ENCODE results near the gene MUC2. TPM values are rescaled to one million over a fixed set of nuclear protein-coding genes. Genes with fewer than 3 reads are reported as not detected.

Gene MUC2
- total RNA-seq, 1 donor from 2014 or later: not detected

GRCh38 chr11:1116666-1117390 is 42.2 kb downstream of the MUC2 start:
- Histone ChIP-seq H3K27me3 (peaks cover 3% of the 10 kb centered on the region), H3F3A (ENCODE audit: low read depth) (no peaks in the 10 kb centered on the region), H4K20me1 (ENCODE audit: low read depth) (no peaks in the 10 kb centered on the region), H3K79me2 (ENCODE audit: low read depth) (no peaks in the 10 kb centered on the region), H3K36me3 (no peaks in the 10 kb centered on the region), H3K27ac (no peak overlapping the region), H3K4me3 (no peak overlapping the region), H3K9me3 (ENCODE audit: low read depth) (no peaks in the 10 kb centered on the region), H2AFZ (replicated peaks) (no peak overlapping the region), H3K9ac (no peak overlapping the region), H3K4me2 (no peak overlapping the region), H3K4me1 (no peaks in the 10 kb centered on the region)
- DNase-seq (ENCODE audit: low spot score): no peak
- H3K9me3 Mint-ChIP-seq: no peaks in the 10 kb centered on the region
- no peaks in the 10 kb centered on the region for H3K36me3 Mint-ChIP-seq
- H3K4me1 Mint-ChIP-seq: no peaks in the 10 kb centered on the region
- H3K27me3 Mint-ChIP-seq (ENCODE audit: insufficient read depth, low read depth): peaks cover 11% of the 10 kb centered on the region
- H3K27ac Mint-ChIP-seq: no peak overlapping the region
- no peak overlapping the region for H3K4me3 Mint-ChIP-seq
- TF ChIP-seq EZH2phosphoT487 (IDR thresholded peaks at IDR 0.05) (no peak), EZH2 (IDR thresholded peaks at IDR 0.05) (no peak)
- TF ChIP-seq, protein P1, sequence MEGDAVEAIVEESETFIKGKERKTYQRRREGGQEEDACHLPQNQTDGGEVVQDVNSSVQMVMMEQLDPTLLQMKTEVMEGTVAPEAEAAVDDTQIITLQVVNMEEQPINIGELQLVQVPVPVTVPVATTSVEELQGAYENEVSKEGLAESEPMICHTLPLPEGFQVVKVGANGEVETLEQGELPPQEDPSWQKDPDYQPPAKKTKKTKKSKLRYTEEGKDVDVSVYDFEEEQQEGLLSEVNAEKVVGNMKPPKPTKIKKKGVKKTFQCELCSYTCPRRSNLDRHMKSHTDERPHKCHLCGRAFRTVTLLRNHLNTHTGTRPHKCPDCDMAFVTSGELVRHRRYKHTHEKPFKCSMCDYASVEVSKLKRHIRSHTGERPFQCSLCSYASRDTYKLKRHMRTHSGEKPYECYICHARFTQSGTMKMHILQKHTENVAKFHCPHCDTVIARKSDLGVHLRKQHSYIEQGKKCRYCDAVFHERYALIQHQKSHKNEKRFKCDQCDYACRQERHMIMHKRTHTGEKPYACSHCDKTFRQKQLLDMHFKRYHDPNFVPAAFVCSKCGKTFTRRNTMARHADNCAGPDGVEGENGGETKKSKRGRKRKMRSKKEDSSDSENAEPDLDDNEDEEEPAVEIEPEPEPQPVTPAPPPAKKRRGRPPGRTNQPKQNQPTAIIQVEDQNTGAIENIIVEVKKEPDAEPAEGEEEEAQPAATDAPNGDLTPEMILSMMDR (IDR thresholded peaks at IDR 0.05): no peak

DNA sequence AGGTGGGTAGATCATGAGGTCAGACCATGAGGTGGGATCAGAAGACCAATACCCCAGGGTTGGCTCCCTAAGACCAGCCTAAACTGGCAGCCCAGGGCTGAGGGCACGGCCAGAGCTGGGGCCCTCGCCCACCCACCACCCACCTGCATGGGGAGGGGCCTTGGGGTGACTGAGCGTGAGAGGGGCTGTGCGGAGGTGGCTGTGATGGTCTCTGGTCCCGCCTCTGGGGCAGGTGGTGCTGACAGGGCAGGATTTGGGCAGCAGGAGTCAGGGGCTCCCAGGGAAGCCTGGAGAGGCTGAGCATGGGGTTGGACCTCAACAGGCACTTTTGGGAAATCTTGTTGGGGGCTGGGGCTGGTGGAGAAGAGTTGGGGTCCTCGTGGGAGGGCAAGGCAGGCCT is 43.3 kb downstream of the MUC2 start:
- Histone ChIP-seq H2AFZ (replicated peaks) (no peak overlapping the region), H3K4me1 (no peaks in the 10 kb centered on the region), H3K27me3 (peaks cover 3% of the 10 kb centered on the region), H4K20me1 (ENCODE audit: low read depth) (no peaks in the 10 kb centered on the region), H3K36me3 (no peaks in the 10 kb centered on the region), H3K9me3 (ENCODE audit: low read depth) (no peaks in the 10 kb centered on the region), H3K27ac (no peak overlapping the region), H3K4me2 (no peak overlapping the region), H3K4me3 (no peak overlapping the region), H3K9ac (no peak overlapping the region), H3F3A (ENCODE audit: low read depth) (no peaks in the 10 kb centered on the region), H3K79me2 (ENCODE audit: low read depth) (no peaks in the 10 kb centered on the region)
- Mint-ChIP-seq H3K27me3 (ENCODE audit: insufficient read depth, low read depth) (peaks cover 13% of the 10 kb centered on the region), H3K27ac (no peak overlapping the region), H3K9me3 (no peaks in the 10 kb centered on the region), H3K4me3 (no peak overlapping the region), H3K36me3 (no peaks in the 10 kb centered on the region), H3K4me1 (no peaks in the 10 kb centered on the region)
- TF ChIP-seq, protein P1 (IDR thresholded peaks at IDR 0.05): no peak
- TF ChIP-seq EZH2 (IDR thresholded peaks at IDR 0.05): no peak
- TF ChIP-seq EZH2phosphoT487 (IDR thresholded peaks at IDR 0.05): no peak
- no peak for DNase-seq (ENCODE audit: low spot score)

DNA sequence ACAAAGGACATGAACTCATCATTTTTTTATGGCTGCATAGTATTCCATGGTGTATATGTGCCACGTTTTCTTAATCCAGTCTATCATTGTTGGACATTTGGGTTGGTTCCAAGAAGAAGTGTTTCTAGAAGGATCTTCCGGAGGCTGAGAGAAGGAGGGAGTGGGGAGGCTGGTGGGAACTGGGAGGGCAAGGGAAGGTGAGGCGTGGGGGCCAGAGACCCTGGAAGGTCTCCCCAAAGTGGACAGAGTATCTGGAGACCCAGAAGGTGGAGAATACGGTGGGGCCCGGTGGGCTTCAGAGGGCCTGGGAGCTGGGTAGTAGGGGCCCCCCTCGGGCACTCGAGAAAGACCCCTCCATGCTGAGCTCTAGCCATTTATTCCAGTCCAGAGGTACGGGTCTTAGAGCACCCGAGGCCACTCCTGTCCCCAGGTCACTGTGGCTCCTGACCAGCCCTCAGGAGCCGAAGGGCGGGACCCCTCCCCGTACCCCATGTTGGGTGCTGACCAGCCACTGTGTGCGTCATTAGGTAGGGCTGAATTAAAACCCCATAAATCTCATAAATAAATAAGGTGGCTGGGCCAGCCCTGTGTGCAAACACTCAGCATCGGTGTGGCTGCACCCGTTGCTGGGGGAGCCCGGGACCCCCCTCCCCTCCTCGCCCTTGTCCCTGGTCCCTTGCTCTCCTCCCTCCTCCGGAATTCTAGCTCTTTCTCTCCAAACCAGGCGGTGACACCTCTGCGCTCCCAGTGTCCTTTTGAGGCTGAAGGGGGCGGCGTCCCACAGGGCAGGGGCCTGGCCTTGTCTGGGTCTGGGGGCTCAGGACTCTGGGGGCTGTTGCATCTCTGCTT is 44.3 kb downstream of the MUC2 start:
- Histone ChIP-seq H3K9me3 (ENCODE audit: low read depth) (no peaks in the 10 kb centered on the region), H3K27me3 (peaks cover 6% of the 10 kb centered on the region), H3K4me1 (no peaks in the 10 kb centered on the region), H3F3A (ENCODE audit: low read depth) (no peaks in the 10 kb centered on the region), H3K36me3 (no peaks in the 10 kb centered on the region), H3K79me2 (ENCODE audit: low read depth) (no peaks in the 10 kb centered on the region), H4K20me1 (ENCODE audit: low read depth) (no peaks in the 10 kb centered on the region), H3K9ac (no peak overlapping the region), H2AFZ (replicated peaks) (no peak overlapping the region), H3K4me3 (no peak overlapping the region), H3K4me2 (no peak overlapping the region), H3K27ac (no peak overlapping the region)
- H3K9me3 Mint-ChIP-seq: no peaks in the 10 kb centered on the region
- DNase-seq (ENCODE audit: low spot score): no peak
- no peak overlapping the region for H3K27ac Mint-ChIP-seq
- H3K27me3 Mint-ChIP-seq (ENCODE audit: insufficient read depth, low read depth): peaks cover 16% of the 10 kb centered on the region
- no peak overlapping the region for H3K4me3 Mint-ChIP-seq
- TF ChIP-seq EZH2phosphoT487 (IDR thresholded peaks at IDR 0.05): no peak
- TF ChIP-seq EZH2 (IDR thresholded peaks at IDR 0.05): no peak
- TF ChIP-seq, protein P1 (IDR thresholded peaks at IDR 0.05): no peak
- no peaks in the 10 kb centered on the region for H3K4me1 Mint-ChIP-seq
- H3K36me3 Mint-ChIP-seq: no peaks in the 10 kb centered on the region
